GOT3 (cell line): ENCODE results near the gene RDX.
"Not testable (repeated sequence)": the region's sequence is repeated elsewhere in the genome, so short reads cannot be mapped to it uniquely, and the experiment has no call there.

Source experiments
- DNase-seq: peaks from one replicate; lab custom pipeline; 2025; ENCODE audit warnings: mixed read lengths; lab: John Stamatoyannopoulos, UW

Gene RDX

DNA sequence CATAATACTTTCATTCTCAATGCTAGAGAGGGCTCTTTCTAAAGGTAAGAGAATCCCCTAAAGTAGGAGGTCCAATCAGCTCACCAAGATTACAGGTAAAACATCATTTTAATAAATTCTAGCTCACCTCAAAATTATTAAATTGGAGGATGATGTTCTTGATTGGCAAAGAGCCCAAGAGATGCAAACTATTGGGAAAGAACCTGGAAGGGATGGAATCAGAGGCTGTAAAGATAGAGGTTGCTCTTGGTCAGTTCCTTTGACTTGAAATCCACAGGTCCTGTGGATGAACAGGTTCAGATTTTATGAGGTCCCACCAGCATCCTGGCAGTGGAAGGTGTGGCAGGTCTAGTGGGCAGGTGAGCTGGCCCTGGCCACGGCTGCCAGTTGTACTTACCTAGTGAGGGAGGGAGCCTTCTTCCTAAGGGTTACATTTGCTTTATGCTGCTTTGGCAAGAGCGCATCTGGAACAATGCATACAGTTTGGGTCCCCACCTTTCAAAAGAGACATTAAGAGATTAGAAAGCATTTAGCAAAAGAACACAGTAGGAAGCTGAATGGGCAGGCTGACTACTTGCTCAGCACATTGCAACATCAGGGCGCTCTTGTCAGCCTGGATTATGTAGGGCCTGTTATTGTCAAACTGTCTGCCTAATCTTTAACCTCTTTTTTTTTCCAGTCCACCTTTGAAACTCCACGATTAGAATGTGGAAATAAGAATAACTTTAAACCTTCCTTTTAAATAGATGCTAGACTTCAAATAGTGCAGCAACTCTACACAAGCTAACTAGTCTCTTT is 97.0 kb downstream of the RDX start:
- DNase-seq: no peak

DNA sequence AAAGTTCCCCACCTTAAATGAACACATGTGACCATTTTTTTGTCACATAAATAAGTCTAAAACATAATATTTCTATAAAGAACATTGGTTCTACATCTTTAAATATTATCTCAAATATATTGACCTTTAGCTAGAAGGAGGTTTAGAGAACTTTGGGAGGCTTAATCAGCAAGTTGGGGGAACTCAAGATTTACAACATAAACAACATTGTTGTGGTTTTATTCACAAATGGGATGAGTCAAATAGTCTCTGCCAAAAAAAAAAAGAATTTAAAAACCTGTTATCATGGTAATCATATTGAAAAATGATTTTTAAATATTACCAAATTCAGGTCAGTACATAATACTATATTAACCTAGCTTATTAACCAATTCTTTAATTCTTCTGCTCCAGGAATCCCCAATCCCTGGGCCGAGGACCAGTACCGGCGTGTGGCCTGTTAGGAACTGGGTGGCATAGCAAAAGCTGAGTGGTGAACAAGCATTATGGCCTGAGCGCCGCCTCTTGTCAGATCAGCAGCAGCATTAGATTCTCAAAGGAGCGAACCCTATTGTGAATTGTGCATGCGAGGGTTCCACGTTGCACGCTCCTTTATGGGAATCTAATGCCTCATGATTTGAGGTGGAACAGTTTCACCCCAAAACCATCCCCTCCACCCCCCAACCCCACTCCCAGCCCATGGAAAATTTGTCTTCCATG is 98.2 kb downstream of the RDX start:
- no peak for DNase-seq

- no peak for DNase-seq
These were observed 99.5 kb downstream of the RDX start for GRCh38 chr11:110196884-110197420.

DNA sequence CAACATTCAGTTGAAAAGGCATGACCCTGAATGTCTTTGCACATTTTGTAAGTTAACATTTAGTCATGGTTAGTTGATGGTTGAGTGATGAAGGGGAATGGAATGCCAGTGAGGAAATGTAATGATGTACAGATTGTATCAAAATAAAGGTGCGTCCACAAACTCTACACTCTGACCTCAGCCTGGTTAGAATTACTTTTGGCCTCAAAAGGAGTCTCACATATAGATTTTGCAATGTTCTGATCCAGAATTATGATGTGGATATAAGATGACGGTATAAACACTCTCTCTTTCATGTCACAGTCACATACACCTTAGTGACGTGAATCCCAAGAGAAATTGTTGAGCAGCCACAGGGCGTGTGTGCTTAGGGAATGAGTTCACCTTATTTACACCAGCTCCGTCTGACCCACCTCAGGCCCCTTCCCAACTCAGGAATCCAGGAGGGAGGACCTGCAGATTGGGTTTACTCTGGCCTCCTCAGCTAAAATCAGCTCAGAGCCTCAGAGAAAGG is 100.1 kb downstream of the RDX start:
- no peak for DNase-seq

DNA sequence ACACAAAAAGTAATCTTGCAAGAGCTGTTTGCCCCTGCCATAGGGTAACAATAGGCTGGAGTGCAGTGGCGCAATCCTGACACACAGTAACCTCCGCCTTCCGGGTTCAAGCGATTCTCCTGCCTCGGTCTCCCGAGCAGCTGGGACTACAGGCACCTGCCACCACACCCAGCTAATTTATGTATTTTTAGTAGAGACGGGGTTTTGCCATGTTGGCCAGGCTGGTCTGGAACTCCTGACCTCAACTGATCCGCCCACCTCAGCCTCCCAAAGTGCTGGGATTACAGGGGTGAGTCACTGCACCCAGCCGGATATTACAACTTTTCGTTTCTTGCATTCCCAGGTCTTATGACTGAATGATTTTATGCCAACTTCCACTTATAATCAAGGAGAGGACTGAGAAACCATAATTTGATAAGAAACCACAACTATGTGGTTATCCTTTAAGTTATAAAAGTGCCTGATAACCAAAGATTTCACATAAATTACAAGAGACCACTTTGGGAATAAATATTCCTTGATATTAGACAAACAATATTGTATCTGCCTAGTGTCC is 102.1 kb downstream of the RDX start:
- not testable (repeated sequence) for DNase-seq

DNA sequence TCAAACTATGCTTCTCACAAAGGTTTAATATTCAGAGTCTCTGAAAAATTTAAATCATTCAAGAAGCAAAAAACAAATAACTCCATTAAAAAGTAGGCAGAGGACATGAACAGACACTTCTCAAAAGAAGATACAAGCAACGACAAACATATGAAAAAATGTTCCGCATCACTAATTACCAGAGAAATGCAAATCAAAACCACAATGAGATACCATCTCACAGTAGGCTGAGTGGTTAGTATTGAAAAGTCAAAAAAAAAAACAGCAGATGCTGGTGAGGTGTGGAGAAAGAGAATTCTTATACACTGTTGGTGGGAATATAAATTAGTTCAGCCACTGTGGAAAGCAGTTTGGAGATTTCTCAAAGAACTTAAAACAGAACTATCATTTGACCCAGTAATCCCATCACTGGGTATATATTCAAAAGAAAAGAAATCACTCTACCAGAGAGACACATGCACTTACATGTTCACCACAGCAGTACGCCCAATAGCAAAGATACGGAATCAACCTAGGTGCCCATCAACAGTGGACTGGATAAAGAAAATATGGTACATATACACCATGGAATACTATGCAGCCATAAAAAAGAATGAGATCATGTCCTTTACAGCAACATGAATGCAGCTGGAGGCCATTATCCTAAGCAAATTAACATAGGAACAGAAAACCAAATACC is 103.7 kb downstream of the RDX start:
- DNase-seq: not testable (repeated sequence)

DNA sequence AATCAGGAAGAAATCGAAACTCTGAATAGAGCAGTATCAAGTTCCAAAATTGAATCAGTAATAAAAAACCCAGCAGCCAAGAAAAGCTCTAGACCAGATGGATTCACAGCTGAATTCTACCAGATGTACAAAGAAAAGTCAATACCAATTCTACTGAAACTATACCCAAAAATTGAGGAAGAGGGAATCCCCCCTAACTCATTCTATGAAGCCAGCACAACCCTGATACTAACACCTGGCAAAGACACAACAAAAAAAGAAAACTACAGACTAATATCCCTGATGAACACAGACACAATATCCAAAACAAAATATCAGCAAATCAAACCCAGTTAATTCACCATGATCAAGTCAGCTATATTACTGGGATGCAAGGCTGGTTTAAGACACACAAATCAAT is 105.5 kb downstream of the RDX start:
- no peak for DNase-seq

GRCh38 chr11:110187731-110188130 is 108.7 kb downstream of the RDX start:
- DNase-seq: no peak

DNA sequence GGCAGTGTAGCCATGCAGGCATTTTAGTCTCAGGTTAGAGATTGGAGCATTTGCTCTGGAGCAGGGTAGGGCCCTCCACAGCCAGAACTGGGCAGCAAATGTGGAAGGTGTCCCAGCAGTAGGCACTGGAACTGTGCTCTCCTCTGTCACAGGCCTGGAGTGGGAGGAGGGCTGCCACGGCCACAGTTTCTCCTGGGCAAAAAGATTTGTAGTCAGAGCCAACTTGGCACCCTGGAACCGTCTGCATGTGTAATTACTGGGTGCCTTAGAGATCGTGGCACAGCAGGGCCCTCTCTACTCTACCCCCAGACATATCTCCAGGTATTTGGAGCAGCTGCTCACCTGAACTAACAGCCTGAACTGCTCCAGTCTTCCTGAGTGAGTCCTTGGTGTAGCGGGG is 109.5 kb downstream of the RDX start:
- no peak for DNase-seq

DNA sequence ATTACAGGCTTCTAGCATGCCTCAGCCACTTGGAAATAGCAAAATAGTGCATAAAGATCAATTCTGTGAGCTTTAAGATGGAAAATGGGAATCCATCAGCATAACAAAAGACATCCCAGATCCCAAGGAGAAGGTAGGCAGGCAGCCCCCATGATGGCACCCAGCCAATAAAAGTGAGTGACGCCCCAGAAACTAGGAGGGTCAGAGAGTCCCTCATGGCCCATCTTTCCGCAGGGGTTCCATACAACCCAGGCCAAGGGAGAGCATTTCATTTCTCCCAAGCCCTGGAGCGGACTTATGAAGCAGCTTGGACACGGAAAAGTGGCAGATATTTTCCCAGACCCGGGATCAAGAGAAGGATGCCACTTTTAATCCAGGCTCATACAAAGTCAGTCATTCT is 110.0 kb downstream of the RDX start:
- DNase-seq: no peak

DNA sequence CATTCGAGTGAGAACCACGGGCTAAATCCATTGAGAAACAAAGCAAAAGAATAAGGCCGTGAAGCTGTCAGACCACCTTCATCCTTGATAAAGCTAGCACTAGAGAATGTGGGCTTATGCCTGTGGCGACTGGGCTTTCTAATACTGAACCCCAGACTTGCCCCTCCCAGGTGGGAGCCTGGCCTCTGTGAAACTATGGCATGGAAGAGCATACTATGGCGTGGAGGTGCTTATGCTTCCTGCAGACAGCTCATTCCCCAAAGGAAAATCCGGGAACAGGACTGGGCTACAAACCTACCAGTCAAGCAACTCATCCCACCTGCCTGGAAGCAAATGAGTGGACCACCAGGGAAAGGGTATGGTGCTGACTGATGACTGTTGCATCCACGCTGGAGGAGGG is 110.8 kb downstream of the RDX start:
- no peak for DNase-seq

DNA sequence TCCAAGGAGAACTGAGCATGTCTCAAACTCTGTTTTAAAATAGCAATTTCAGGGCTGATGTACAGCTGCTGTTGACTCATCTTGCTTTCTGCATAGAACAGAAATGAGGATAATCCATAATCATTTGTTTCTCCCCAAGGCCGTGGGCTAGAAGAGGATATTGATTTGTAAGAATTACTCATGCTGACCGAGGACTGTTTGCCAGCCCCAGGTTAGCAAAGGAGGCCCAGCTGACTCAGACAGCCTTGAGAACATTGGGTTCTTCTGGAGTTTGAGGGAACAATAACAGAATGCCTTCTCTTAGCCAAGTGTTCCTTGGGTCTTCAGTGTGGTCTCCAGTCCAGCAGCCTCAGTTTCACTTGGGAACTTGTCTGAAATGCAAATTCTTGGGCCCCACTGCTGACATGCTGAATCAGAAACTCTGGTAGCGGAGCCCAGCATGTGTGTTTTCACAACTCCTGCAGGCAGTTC is 111.3 kb downstream of the RDX start:
- no peak for DNase-seq

GRCh38 chr11:110184456-110184855 is 112.0 kb downstream of the RDX start:
- no peak for DNase-seq

GRCh38 chr11:110182886-110183285 is 113.5 kb downstream of the RDX start:
- no peak for DNase-seq

GRCh38 chr11:110179064-110179463 is 117.3 kb downstream of the RDX start:
- no peak for DNase-seq

- DNase-seq: no peak
These were observed 119.3 kb downstream of the RDX start for GRCh38 chr11:110177086-110177456.

DNA sequence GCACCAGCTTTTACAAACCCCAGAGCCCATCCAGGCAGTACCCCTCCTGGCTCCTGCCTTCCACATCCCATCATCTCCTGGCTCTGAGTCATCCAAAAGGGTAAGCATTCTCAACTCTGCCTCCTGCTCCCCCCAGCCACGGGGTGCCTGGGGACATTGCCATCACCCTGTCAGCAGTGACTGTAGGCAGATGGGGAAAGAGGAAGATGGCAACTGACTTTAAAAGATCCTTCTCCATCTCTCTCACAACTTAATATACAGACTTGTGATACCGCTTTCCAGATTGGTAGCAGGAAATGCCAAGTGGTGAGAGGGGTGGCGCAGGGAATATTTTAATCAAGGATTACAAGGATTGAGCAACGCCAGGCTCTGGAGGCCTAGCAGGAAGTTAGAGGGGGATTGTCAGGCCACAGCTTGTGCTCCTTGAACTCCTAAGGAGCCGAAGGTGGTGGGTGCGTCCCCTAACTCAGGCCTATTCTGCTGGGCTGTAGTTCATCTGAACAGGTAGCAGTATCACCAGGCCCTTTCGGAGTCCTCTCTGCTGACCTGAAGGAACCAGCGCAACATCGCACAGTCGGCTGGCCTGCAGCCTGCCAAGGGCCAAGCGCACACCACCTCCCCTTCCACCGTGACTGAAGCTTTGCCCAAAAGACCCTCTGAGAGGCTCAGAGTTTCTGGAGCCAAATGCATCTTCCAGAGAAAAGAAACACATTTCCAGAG is 119.9 kb downstream of the RDX start:
- no peak for DNase-seq

- no peak for DNase-seq
These were observed 121.6 kb downstream of the RDX start for GRCh38 chr11:110174645-110175310.

DNA sequence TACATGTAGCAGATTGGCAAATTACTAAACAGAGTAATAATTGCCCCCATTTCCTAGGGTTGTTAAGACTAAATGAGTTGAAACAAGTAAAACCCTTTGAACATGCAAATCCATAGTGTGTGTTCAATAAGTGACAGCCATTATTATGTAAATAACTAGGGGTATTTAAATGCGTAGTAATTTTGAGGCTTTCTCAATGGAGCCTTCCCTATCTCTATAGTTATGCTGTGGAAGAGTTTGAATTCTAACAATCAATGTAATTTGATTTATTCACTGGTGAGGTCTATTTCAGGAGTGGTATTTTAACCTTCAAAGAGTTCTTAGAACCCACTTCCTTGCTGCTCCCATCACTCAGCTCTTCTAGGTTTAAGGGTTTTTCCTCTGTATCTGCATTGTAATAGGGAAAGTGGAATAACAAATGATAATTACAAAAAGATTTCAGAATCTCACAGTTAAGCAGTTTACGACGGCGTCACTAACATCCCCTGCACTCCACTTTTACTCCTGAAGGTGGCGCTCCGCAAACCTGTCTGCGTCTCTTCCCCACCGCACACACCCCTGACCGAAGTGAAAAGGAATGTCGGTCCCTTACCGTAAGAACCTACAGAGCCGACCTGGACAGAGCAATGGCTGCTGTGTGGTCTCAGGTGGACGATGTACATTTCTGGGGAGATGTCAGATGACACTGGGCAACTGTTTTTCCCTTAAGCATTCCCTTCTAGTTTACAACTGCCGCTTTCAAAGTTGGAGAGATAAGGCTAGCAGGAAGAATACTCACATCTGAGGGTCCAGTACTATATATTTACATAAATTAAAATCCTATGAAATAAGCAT is 122.4 kb downstream of the RDX start:
- DNase-seq: no peak

DNA sequence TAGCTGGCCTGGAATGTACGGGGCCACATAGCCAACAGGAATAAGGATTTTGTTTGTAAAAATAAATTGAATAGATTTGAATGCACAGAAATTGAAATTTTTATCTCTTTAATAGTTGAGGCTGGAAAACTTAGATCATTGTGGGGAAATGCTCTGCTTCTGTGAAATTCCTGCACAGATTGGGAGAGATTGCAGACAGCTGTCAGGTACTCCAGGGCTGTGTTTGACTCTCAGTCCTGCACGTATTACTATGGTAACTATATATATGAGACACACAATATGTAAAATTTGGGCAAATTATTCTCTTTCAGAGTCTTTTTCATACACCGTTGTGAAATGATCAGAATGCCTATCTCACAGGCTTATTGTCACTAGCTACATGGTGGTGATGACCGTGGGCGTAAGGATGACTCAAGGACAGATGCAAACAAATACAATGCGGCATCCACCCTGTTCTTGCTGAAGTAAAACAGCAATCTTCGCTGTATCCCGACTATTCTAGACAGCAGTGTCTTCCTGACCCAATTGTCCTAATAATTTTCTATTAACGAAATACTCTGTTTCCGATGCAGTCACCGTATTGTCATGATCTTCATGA is 123.8 kb downstream of the RDX start:
- no peak for DNase-seq
